Right cardiac atrium (tissue), 5 donors: Measurements from ENCODE around the gene CDH11. TPM values are rescaled to one million over a fixed set of nuclear protein-coding genes. Genes with fewer than 3 reads are reported as not detected.

Experiments
- ATAC-seq, 2 donors: fragments of 200-7000 bp; cut with Tn5 transposase; one replicate each; pipeline versions ENCODE4 v1.8.0 to v1.9.1; 2020; ENCODE audit warnings: moderate library complexity in 2 of 2, mild to moderate bottlenecking in 1 of 2
- DNase-seq, 3 donors: peaks; one replicate each; pipeline ENCODE4 v3.0.0-alpha.2; 2020
- H3K27ac ChIP-seq: one replicate; pipeline ENCODE4 v1.5.1; 2013; ENCODE audit warnings: mild to moderate bottlenecking, low read length, control low read depth, moderate library complexity
- H3K27me3 ChIP-seq: one replicate; pipeline ENCODE4 v1.6.1; 2013; ENCODE audit not compliant: control insufficient read depth, insufficient read depth
- H3K4me1 ChIP-seq: one replicate; pipeline ENCODE4 v1.6.1; 2013; ENCODE audit warnings: low read length; ENCODE audit not compliant: control insufficient read depth, insufficient read depth
- H3K4me3 ChIP-seq: one replicate; pipeline ENCODE4 v1.5.1; 2013; ENCODE audit warnings: low read length, control low read depth
- H3K9me3 ChIP-seq: one replicate; pipeline ENCODE4 v1.6.1; 2013; ENCODE audit warnings: low read length; ENCODE audit not compliant: control insufficient read depth
- WGBS: extraction: QIAGEN DNeasy Blood & Tissue Kit; methylation state at CpG from one replicate; pipeline ENCODE4 v1.1.7; 2013; 5-methylcytosine and 5-hydroxymethylcytosine counted together
- intact Hi-C, 4 donors: fragments of 100-400 bp; cut with DNase I; formaldehyde crosslinking; loops; one replicate each; pipeline versions ENCODE4 v1.11.0 to v1.14.0; 2022 to 2023
- polyA plus RNA-seq: library from polyadenylated mRNA; stranded (reverse); fragments of 200-250 nt; gene quantifications from one replicate; pipeline ENCODE4 v1.2.3, GENCODE V29; 2013
- total RNA-seq, 4 donors: library from RNA; stranded (reverse); fragmentation: NEBNext Ultra II Directional; extraction: Animal tissue kit (Norgen Biotek cat#: 25700); gene quantifications; one replicate each; pipeline ENCODE4 v1.2.1, GENCODE V29; 2021
- donor health status: healthy with polysubstance abuse.
- donor health status: DM: no; HTN: yes; CAD: no.
- donor health status: DM: no; HTN: no; CAD: no.
- donor health status: DM: no; HTN: yes; CAD: no; lungs with severe emphysema.
- donor health status: DM: yes; HTN: yes; CAD: no.

Gene CDH11
- total and polyA plus RNA-seq, 5 donors, result 2.2 to 36.9 (median 25.8) TPM

DNA sequence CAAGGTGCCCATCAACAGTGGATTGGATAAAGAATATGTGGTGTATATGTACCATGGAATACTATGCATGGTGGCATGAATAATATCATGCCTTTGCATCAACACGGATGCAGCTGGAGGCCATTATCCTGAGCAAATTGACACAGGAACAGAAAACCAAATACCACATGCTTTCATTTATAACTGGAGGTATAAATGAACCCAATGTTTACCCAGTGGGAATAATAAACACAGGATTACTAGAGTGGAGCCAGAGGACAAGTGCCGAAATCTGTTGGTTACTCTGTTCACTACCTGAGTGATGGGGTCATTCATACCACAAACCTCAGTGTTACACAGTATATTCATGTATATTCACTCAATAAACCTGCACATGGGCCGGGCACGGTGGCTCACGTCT lies 125.2 kb downstream of the CDH11 start:
- Histone ChIP-seq H3K9me3 (no peaks in the 10 kb centered on the region), H3K27ac (no peak overlapping the region), H3K27me3 (no peaks in the 10 kb centered on the region), H3K4me3 (no peak overlapping the region), H3K4me1 (no peaks in the 10 kb centered on the region)
- intact Hi-C loops, result no loop called here
- WGBS, result 94% methylated on average over 5 of the region's 5 CpGs
- DNase-seq (no peak), ATAC-seq (no peak)

DNA sequence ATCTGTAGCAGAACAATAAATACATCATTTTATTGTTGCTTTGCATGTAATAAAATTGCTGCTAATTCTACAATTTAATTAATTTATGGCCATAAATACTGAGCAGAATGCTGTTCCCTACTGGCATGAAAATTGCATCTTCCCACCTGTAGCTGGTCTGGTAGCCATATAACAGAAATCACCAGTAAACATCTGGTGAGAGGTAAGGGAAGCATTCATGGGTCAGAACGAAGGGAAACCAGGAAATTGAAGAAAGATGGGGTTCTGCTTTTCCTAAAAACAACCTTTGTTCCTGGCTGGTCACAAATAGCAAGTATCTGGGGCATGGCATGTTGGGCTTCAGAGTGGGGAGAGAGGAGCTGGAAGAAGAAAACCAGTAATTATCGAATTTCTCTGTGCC lies 128.4 kb downstream of the CDH11 start:
- ATAC-seq, result no peak
- H3K27me3 ChIP-seq, result no peaks in the 10 kb centered on the region
- no peaks in the 10 kb centered on the region for H3K9me3 ChIP-seq
- intact Hi-C loops, result no loop called here
- no peak for DNase-seq
- no peak overlapping the region for H3K27ac ChIP-seq
- H3K4me3 ChIP-seq, result no peak overlapping the region
- H3K4me1 ChIP-seq, result no peaks in the 10 kb centered on the region
- 65% methylated on average over 2 of the region's 2 CpGs for WGBS

DNA sequence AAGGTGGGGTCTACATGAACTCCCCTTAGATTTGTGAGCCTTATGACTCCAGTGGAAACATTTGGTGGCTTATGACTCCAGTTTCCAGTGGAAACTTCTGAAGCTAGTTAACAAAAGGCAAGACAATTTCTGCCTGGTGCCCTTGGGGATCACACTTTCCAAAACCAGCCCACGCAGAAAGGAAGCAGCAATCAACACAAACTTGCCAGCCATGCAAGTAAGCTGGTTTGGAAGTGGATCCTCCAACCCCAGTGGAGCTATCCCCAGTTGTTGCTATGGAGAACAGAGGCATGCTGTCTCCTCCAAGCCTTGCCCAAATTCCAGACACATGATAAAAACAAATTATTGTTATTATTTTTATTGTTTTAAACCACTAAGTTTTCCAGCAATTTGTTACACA lies 130.9 kb downstream of the CDH11 start:
- DNase-seq (peak in 1 of 3 donors; percentile 30), ATAC-seq (peak in 1 of 2 donors; percentile 24)
- no peaks in the 10 kb centered on the region for H3K9me3 ChIP-seq
- no peak overlapping the region for H3K4me3 ChIP-seq
- no peaks in the 10 kb centered on the region for H3K27me3 ChIP-seq
- no peaks in the 10 kb centered on the region for H3K4me1 ChIP-seq
- intact Hi-C loops, result no loop called here
- 53% methylated on average over 1 of the region's 1 CpG for WGBS
- H3K27ac ChIP-seq, result no peak overlapping the region

DNA sequence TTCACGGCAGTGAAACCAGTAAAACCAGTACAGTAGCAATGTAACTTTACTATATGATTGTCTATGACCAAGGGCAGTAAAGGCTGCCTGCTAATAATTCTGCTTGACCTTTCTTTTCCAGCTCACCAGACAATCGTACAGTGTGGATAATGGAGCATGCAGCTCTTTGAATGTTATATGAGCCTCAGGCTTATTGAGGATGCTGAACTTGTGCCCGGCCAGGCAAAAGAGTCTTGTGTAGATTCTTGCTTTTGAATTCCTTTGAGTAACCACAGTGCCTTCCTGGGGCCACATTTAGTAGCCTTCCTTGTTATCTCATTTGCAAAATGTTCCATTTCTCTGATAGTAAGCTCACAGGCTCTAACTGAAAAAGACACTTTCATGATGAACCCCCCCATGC lies 131.8 kb downstream of the CDH11 start:
- DNase-seq (no peak), ATAC-seq (no peak)
- Histone ChIP-seq H3K9me3 (no peaks in the 10 kb centered on the region), H3K27ac (no peak overlapping the region), H3K27me3 (no peaks in the 10 kb centered on the region), H3K4me3 (no peak overlapping the region), H3K4me1 (no peaks in the 10 kb centered on the region)
- 85% methylated on average over 3 of the region's 3 CpGs for WGBS
- intact Hi-C loops, result no loop called here

DNA sequence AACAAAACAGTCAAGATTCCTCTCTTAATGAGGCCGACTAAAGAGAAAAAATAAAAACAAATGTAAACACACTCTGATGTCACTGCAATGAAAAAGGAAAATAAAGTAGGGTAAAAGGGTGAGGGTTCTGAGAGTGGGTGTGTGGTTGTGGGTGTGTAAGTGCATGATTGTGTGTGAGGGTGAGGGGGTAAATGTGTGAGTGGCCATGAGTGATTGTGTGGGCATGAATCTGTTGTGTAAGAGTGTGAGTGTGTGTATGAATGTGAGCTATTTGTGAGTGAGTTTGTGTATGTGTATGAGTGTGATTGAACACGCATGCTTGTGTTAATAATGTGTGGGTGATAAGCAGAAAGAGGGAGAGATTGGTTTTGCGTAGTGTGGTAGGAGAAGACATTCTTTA lies 132.8 kb downstream of the CDH11 start:
- Histone ChIP-seq H3K9me3 (no peaks in the 10 kb centered on the region), H3K27ac (no peak overlapping the region), H3K4me3 (no peak overlapping the region), H3K27me3 (no peaks in the 10 kb centered on the region), H3K4me1 (no peaks in the 10 kb centered on the region)
- ATAC-seq, result no peak
- WGBS, result 89% methylated on average over 3 of the region's 3 CpGs
- intact Hi-C loops, result no loop called here
- no peak for DNase-seq

GRCh38 chr16:64983963-64984362 lies 137.9 kb downstream of the CDH11 start:
- WGBS, result 31% methylated on average over 2 of the region's 2 CpGs
- Histone ChIP-seq H3K27ac (no peak overlapping the region), H3K27me3 (no peaks in the 10 kb centered on the region), H3K9me3 (no peaks in the 10 kb centered on the region), H3K4me3 (no peak overlapping the region), H3K4me1 (no peaks in the 10 kb centered on the region)
- DNase-seq (peak in 2 of 3 donors; percentile 11 to 28), ATAC-seq (peak; percentile 48 to 61)
- intact Hi-C loops, result no loop called here

- no peaks in the 10 kb centered on the region for H3K9me3 ChIP-seq
- 85% methylated on average over 3 of the region's 3 CpGs for WGBS
- no peaks in the 10 kb centered on the region for H3K27me3 ChIP-seq
- no peak for DNase-seq
- no peak overlapping the region for H3K4me3 ChIP-seq
- intact Hi-C loops, result no loop called here
- no peak overlapping the region for H3K27ac ChIP-seq
- no peaks in the 10 kb centered on the region for H3K4me1 ChIP-seq
- ATAC-seq, result no peak
Observed at GRCh38 chr16:64983231-64983630, 138.6 kb downstream of the CDH11 start.

- Histone ChIP-seq H3K27me3 (no peaks in the 10 kb centered on the region), H3K27ac (no peak overlapping the region), H3K4me1 (no peaks in the 10 kb centered on the region), H3K9me3 (no peaks in the 10 kb centered on the region), H3K4me3 (no peak overlapping the region)
- intact Hi-C loops, result no loop called here
- DNase-seq (no peak), ATAC-seq (no peak)
- WGBS, result 96% methylated on average over 3 of the region's 3 CpGs
Observed at GRCh38 chr16:64982581-64982980, 139.3 kb downstream of the CDH11 start.

- no peak overlapping the region for H3K27ac ChIP-seq
- peak in 1 of 3 donors; percentile 58 for DNase-seq
- no peaks in the 10 kb centered on the region for H3K27me3 ChIP-seq
- 46% methylated on average over 11 of the region's 11 CpGs for WGBS
- no peak overlapping the region for H3K4me3 ChIP-seq
- no peaks in the 10 kb centered on the region for H3K9me3 ChIP-seq
- intact Hi-C loops, result no loop called here
- H3K4me1 ChIP-seq, result no peaks in the 10 kb centered on the region
- peak in 1 of 2 donors; percentile 24 for ATAC-seq
Observed at GRCh38 chr16:64981568-64982281, 140.1 kb downstream of the CDH11 start.

DNA sequence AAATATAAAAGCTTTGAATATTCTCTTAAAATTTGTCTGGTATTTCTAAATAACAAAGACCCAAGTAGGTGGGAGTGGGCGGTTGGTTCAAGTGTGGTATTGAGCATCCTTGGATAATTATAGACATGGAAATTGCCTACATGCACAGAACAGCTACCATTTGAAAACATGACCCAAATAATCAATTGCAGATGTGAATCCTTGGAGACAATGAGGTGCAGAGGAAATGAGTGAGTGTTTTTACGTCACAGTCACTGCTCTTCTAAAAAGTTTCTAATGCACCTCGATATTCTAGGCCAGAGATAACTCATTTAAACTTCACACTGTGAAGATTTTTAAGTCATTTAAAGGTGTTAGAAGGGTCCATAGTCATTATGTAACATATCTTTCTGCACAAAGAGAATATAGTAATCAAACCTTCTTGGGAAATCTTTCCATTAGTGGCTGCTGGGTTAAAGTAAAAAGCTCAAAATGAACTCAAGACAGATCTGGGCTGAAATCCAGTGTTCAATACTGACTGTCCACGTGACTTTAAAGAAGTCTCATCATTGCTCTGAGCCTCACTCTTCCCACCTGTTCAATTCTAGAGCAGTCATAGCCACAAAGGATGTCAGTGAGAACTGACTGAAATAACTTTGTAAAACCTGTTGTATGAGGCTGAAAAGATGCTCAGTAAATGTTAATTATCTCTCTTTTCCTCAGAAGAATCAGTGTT lies 144.5 kb downstream of the CDH11 start:
- Histone ChIP-seq H3K27me3 (no peaks in the 10 kb centered on the region), H3K9me3 (no peaks in the 10 kb centered on the region), H3K4me3 (no peak overlapping the region), H3K27ac (no peak overlapping the region), H3K4me1 (no peaks in the 10 kb centered on the region)
- ATAC-seq (no peak), DNase-seq (no peak)
- WGBS, result 79% methylated on average over 4 of the region's 4 CpGs
- intact Hi-C loops, result no loop called here

DNA sequence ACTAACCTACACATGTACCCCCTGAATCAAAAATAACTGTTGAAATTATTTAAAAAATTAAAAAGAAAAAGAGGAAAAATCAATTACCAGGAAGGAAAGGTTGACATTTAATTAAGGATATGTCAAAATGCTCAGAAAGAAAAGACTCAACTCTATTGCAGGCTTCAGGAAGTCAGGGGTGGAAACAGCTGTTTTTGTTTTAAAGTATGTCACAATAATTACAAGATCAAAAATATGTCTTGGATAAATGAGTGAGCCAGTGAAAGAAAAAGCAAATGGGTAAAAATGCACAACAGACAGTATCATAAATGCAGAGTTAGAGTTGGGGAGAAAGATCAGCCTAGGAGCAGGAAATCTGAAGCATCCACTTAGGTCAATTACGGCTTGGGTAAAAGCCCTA lies 146.0 kb downstream of the CDH11 start:
- Histone ChIP-seq H3K4me3 (no peak overlapping the region), H3K9me3 (no peaks in the 10 kb centered on the region), H3K4me1 (no peaks in the 10 kb centered on the region), H3K27ac (no peak overlapping the region), H3K27me3 (no peaks in the 10 kb centered on the region)
- intact Hi-C loops, result no loop called here
- no peak for DNase-seq
- WGBS, result 86% methylated on average over 1 of the region's 1 CpG
- no peak for ATAC-seq
